C1 segment of cervical spinal cord (tissue), 14 donors: Measurements from ENCODE around the gene KLHL29.
A peak's percentile ranks its signal among the peaks of the same experiment; 100 is the strongest.
"Not testable (repeated sequence)": the region's sequence is repeated elsewhere in the genome, so short reads cannot be mapped to it uniquely, and the experiment has no call there.

Experiments
- DNase-seq, 14 donors: peaks; one replicate each; lab custom pipeline; 2025; lab: John Stamatoyannopoulos, UW

The KLHL29 gene

DNA sequence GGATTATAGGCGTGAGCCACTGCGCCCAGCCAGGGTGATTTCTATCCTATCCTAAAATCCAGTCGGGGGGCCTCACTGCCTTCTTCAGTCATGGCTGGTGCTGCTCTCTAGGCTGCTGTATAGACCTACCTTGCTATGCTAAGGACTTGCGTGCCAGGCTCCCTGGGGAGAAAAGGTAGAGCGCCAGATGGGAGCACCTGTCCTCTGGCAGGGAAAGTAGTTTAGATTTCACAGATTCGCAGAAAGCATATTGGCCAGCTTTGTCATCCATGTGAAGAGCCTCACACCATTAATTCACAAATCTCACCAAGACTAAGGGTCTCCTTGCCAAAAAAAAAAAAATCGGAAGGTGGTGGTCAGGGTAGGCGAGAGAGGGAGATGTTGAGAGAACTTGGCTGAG is 324.3 kb downstream of the KLHL29 start:
- DNase-seq: peak in 1 of 14 donors; percentile 32

DNA sequence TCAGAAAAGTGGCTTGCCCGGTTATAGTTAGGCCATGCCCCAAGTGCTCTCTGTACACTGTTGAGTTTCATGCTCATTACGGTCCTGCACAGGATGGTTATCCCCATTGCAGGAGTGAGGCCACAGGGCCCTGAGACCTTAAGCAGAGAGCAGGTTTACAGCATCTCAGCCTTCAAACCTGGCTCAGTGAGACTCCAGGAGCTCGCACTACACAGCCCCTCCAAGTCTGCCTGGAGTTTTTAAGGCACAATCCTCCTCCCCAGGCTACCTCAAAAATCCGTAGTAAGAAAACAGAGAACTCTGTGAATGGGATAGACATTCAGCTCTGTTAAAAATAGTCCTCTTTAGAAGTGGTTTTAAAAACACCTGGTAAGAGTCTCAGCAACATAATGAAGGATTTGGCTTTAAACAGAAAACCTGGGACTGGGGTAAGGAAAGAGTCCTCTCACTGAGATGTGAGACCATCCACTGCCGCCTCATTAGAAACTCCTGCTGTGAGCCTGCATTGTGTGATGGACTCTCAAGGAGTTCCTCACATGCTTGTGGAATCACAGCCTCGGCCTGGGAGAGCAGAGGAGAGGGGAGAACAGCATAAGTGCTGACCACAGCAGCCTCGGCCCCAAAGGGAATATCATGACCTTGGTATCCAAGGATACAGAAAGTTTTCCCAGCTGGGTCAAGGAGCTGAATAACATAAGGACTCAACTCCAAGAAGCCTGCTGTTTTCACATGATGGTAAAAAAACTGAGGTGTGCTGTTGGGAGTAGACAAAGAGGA is 327.2 kb downstream of the KLHL29 start:
- DNase-seq: no peak

DNA sequence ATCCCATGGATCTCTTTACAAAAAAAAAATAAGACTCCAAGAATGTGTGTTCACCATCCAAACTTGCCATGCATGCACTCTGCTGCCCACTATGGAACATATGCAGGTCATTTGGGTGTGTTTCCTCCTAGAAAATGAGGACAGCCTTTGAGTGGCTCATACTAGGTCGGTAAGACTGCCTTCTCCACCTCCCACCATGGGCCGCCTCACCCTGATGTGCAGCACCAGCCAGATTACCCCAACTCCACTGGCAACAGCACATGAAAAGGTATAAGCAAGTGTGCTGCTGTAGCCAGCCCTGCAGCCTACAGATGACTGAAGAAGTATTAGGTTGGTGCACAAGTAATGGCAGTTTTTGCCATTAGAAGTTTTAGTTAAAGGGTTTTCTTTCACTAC is 327.8 kb downstream of the KLHL29 start:
- DNase-seq: no peak

GRCh38 chr2:23713351-23713750 is 328.4 kb downstream of the KLHL29 start:
- no peak for DNase-seq

- no peak for DNase-seq
Measured at GRCh38 chr2:23718931-23719700, 334.1 kb downstream of the KLHL29 start.

DNA sequence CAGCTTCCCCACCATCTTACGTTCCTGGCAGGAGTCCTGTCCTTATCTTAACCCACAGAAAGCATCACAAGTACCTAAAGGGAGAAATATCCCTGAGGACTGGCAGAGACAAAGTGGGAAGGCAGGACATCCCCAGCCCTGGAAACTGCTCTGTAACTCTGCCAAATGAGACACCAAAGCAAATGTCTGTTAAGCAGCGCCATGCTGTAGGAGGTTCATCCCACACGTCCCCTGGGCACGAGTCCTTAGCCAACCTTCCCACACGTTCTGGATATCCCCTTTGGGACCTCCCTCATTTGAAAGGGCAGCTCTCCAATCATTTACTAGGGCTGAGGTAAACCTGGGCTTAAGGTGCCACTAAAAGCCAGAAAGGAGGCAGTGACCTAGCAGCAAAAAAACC is 334.7 kb downstream of the KLHL29 start:
- no peak for DNase-seq

GRCh38 chr2:23720705-23721453 is 335.9 kb downstream of the KLHL29 start:
- DNase-seq: no peak

DNA sequence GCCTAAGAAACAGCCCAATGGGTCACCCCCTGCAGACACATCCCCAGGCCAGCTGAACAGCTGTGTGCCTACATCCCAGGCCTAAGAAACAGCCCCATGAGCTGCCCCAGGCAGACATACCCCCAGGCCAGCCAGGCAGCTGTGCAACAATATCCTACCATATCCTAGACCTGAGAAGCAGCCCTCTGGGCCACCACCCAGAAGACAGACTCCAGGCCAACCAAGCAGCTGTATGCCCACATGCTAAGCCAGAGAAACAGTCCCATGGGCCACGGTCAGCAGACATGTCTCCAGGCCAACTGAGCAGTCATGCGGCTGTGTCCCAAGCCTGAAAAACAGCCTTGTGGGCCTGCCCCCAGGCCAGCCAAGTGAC is 336.5 kb downstream of the KLHL29 start:
- no peak for DNase-seq

- no peak for DNase-seq
Measured at GRCh38 chr2:23722255-23722654, 337.3 kb downstream of the KLHL29 start.

DNA sequence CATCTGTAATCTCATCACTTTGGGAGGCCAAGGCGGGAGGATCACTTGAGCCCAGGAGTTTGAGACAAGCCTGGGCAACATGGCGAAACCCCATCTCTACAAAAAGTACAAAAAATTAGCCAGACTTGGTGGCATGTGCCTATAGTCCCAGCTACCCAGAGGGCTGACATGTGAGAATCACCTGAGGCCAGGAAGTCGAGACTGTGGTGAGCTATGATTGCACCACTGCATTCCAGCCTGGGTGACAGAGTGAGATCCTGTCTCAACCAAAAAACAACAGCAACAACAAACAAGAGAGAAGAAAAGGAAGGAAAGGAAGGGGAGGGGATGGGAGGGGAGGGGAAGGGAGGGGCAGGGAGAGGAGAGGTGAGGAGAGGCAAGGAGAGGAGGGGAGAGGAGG is 338.1 kb downstream of the KLHL29 start:
- DNase-seq: not testable (repeated sequence)

GRCh38 chr2:23734416-23734815 is 349.4 kb downstream of the KLHL29 start:
- DNase-seq: no peak

- not testable (repeated sequence) for DNase-seq
Measured at GRCh38 chr2:23736783-23737182, 351.8 kb downstream of the KLHL29 start.

GRCh38 chr2:23745068-23745725 is 360.2 kb downstream of the KLHL29 start:
- DNase-seq: no peak

DNA sequence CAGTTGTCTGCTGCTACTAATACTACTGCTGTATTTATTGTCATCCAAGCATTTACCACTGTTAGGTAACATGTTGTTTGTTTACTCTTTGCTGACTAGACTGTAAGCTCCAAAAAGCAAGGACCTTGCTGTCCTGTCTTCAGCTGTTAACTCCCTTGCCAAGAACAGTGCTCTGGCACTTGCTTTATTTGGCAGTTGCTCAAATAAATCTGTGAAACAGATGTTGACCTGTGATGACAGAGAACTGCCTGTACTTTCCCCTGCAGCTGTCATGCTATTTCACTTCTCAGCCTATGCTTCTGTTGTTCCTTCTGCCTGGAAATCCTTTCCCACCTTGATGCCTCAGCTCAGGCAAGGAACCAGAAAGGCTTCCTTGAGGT is 360.7 kb downstream of the KLHL29 start:
- peak in 1 of 14 donors; percentile 1 for DNase-seq

DNA sequence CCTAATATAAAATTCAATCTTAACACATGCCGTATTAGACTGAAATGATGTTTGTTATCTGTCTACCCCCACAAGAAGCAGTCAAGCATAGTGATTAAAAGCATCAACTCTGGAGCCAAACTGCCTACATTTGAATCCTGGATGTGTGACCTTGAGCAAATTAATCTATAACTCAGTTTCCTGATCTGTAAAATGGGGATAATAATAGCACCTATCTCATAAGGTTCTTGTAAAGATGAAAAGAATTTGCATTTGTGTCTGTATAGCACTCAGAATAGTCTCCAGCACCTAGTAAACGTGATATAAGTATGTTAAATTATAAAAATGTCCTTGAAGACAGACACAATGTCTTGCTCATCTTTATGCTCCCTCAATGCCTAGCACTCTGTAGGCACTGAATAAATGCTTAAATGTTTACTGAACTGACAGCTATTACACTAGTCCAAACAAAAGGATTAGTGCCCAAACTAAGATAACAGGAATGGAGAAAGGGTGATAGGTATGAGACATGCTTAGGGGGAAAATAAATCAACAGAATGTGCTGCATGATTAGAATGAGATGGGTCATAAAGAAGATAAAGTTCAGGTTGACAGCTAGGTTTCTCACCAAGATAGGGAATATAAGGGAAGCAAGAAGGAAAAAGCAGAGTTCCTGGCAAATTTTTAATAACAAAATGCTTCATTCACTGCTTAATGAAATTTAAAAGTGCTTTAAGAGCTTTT is 361.3 kb downstream of the KLHL29 start:
- no peak for DNase-seq

- DNase-seq: no peak
Measured at GRCh38 chr2:23751747-23752265, 366.8 kb downstream of the KLHL29 start.

GRCh38 chr2:23753291-23754010 is 368.5 kb downstream of the KLHL29 start:
- no peak for DNase-seq

DNA sequence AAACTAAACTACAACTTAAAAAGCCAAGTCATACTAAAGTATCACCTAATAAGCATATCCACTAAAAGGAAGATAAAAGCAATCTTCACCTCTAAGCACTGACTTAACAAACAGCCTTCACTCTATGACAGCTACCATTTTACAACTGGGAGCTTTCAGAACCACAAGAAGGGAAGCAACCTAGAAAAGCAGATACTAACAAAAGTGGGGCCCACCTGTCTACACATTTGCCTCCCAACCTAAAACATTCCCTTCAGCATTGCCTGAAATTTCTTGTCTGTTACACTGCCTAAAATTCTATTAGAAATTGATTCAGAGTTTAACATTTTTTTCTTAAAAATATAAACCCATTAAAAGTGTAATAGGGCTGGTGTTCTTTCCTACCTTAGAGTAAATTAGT is 370.0 kb downstream of the KLHL29 start:
- no peak for DNase-seq

- DNase-seq: no peak
Measured at GRCh38 chr2:23756593-23757292, 371.8 kb downstream of the KLHL29 start.
